Suppressor macrophage treated with lipopolysaccharide for 1 hour (primary cell): ENCODE measurements around the gene FOXO3.
A peak's percentile ranks its signal among the peaks of the same experiment; 100 is the strongest.

Source experiments
- DNase-seq, 3 donors: peaks; one replicate each; pipeline ENCODE4 v3.0.0-alpha.2; 2020 to 2022

The FOXO3 gene

DNA sequence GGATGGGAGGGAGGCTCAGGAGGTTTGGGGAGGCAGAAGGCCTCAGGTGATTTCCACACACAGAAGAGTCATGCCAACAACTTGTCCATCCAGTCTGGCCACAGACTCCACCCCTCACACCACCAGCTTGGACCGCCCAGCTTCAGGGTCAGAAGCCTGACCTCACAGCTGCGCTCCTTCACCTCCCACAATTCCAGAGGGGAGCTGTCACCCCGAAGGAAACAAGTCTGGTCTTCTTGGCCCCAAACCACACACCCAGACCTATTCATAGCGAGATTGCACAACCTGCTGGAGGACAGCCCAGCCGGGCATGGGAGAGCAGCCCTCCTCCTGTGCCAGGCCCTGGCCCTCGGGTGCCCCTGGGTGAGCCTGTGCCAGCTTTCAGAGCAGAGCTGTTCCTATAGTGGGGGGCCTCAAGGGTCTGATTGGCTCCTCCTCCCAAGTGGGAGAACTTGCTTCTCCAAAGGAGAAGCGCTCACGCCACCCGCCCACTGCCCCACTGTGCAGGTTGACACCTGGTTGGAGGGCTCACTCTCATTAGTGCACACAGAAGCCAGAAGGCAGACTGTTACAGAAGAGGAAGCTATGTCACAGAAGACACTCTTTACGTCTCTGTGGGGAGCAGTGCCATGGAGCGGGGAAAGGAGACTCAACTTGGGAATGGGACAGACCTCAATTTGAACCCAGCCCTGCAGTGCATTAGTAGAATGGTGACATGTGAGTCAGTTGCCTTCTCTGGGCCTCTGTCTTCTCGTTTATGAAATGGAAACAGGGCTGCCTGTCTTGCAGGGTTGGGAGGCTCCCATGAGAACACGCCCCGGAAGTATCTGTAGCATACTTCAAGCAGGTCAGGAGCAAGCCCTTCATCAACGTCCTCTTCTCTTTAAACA is 128.8 kb downstream of the FOXO3 start:
- DNase-seq: peak; percentile 52 to 65 (median 64)

DNA sequence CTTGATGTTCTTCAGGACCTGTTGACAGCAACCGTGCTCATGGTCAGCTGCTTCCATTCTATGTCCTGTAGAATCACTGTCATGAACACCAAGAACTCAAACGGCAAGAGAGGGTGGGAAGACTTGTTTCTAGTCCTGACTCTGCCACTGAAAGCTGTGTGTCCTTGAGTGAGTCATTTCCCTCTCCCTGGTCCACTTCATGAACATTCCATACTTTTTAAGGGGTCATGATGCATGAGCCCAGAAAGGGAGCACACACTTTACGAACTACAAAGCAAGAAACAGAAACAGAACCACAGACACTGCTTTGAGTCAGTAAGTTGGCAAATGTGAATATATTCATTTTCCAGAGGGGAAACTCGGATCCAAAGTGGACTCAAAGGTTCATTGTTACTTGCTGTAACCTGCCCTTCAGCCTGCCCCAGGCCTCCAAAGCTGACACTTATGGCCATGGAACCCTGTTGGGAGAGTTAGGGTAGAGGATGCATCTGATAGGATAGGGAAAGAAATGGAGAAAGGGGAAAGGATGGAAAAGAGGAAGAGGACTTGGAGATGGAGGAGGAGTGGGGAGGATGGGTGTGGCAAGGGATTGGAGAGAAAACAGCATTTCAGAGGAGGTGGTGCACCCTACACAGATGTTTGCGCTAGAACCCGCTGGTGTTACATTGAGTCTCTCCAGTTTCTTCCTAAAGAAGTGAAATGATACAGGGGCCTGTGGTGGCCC is 129.8 kb downstream of the FOXO3 start:
- no peak for DNase-seq

DNA sequence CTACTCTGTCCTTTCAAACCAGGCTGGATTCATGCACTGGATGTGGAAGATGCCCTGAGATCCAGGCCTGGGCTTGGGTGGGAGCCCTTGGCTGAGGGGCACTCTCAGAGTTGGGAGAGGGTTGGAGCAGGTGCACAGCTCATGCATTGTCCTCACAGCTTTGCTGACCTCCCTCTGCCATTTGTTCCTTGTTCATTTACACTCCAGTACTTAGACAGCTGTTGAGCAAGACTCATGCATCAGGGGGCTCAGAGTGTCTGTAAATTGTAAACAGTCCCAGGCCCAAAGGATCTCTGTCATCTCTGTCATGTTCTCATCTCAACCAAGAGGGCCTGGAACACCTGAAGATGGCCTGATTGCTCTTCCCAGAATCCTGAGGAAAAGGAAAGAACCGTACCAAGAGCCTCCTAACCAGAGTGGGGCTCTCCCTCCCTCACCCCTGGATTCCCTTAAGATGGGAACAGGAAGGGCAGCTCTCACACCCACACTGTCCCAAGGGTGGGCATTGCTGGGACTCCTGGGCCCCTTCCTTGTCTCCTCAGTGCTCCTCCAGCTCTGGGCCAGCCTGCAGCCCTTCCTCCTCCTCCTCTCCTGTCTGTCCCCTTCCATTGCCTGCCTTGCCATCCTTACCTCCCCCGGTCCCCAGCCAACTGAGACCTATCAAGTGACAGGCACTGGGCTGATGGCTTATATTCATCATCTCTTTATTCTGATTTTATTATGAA is 132.9 kb downstream of the FOXO3 start:
- DNase-seq: no peak

DNA sequence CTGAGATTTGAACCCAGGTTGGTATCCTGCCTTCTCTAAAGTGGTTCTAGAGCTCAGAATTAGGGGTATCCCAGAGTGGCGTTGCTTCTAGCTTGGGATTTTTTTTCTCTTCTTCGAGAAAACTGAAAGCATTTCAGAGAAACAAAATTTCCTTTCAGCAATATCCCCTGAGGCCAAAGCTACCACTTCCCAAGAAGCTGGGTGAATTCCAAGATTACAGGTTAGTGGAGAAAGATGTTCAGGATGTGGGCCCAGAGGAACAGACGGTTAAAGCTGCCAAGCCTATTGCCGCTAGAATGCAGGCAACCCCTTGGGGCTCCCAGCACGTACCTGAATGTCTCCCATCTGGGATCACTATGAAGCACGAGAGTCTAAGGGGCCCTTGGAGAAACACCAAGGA is 134.1 kb downstream of the FOXO3 start:
- no peak for DNase-seq

GRCh38 chr6:108697561-108698161 is 136.9 kb downstream of the FOXO3 start:
- DNase-seq: no peak

GRCh38 chr6:108698593-108699289 is 138.0 kb downstream of the FOXO3 start:
- no peak for DNase-seq

GRCh38 chr6:108699290-108700041 is 138.7 kb downstream of the FOXO3 start:
- DNase-seq: no peak

DNA sequence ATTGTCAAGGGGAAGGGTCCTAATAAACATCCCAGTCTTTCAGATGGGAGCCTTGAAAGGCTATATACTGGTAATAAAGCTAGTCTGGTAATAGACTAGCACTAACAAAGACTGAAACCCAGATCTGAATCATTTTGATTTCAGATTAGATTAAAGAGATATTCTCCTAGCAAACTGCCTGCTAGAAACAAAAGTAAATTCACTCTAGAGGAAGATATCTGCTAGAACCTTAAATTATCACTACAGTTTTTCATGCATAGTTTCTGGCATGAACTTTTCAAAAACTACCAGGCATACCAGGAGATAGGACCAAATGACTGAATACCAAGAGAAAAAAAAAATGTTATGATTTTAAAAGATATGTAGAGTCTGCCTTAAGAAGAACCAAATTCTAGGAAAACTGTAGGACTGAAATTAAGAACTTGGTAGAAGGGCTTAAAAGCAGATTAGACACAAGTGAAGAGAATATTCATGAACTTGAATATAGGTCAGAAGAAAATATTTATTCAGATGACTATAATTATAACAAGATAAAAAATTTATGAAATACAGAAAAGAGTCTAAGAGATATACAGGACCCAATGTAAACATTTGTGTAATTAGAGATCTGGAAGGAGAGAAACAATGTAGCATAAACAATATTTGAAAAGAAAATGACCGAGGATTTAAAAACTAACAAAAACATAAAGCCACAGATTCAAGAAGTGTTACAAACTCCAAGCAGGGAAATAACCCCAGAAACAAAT is 141.6 kb downstream of the FOXO3 start:
- no peak for DNase-seq

DNA sequence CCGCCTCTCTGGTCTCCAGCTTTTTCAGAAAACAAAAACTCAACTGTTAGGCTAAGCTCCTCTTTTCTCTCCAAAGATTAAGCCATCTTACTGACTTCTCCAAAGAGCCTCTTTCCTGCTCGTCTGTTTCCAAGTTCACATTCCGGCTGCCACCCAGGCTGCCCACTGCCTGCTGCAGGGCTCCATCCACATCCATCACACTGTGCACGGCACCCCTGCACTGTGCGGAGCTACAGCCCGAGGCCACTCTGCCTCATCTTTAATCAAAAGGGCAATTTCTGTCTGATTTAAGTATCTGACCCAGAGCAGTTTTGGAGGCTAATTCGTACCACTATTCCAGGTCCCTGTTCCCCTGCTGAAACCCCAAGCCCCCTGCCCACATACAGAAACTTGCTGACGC is 145.9 kb downstream of the FOXO3 start:
- no peak for DNase-seq

DNA sequence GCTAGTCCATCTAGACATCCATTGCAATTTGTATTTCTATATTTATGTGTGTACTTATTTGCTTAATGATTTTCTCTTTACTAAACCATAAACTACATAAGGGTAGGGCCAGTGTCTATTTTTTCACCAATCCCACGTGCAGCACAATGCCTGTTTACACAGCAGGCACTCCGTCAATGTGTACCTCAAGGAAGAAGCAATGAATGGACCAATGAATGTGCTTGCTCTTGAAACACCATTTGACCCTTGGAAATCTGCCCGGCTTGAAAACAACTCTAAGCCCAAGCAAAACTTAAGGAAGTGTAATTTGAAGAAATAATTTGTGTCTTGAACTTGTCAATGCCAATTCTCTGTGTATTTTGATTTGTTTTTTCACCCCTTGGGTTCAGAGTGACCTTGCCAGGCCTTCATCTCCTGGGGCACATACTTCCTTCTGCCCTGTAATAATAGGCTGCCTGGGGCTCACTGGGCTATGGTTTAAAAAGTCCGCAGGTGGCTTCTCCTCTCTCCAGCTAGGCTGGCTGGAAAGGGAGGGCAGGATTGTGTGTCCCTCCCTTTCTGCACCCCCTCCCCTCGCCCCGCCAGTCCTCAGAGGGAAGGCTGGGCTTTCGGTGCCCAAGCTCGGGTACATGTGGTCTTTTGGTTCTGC is 146.7 kb downstream of the FOXO3 start:
- no peak for DNase-seq

- no peak for DNase-seq
These were observed 149.3 kb downstream of the FOXO3 start for GRCh38 chr6:108710030-108710429.

GRCh38 chr6:108710551-108710950 is 149.8 kb downstream of the FOXO3 start:
- DNase-seq: no peak

GRCh38 chr6:108711071-108711470 is 150.4 kb downstream of the FOXO3 start:
- no peak for DNase-seq

DNA sequence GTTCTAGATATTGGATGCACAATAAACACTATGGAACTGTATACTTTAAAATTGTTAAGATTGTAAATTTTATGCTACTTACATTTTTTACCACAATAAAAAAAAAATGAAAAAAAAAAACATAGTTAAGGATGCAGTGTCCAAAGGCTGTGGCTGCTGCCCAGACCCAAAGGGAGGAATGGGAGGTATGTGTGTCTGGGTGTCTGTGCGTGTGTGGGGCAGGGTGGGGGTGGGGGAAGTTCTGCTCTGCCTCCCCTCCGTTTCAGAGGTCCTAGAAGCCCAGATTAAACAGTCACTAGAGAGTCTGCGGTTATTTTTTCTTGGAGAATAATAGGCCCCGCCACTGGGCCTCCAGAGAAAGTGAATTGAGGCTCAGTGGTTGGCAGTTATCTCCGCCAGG is 151.1 kb downstream of the FOXO3 start:
- DNase-seq: no peak

DNA sequence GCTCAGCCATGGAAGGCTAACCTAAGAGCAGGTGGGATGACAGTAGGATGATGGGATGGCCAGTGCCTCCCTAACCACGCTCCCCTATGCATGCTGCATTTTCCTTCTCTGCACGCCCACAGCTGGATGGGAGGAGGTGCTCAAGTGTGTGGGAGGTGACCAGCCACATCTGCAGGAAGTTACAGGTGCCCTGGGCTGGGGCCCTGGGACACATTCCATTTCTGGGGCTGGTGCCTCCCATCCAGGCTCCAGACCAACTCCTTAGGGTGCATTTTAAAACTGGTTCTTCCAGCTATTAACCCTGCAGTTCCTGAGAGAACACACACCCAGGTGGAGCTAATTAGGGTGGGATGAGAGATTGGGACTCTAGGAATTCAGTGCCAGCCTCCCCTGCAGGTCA is 152.2 kb downstream of the FOXO3 start:
- DNase-seq: no peak

GRCh38 chr6:108714101-108714765 is 153.5 kb downstream of the FOXO3 start:
- no peak for DNase-seq

DNA sequence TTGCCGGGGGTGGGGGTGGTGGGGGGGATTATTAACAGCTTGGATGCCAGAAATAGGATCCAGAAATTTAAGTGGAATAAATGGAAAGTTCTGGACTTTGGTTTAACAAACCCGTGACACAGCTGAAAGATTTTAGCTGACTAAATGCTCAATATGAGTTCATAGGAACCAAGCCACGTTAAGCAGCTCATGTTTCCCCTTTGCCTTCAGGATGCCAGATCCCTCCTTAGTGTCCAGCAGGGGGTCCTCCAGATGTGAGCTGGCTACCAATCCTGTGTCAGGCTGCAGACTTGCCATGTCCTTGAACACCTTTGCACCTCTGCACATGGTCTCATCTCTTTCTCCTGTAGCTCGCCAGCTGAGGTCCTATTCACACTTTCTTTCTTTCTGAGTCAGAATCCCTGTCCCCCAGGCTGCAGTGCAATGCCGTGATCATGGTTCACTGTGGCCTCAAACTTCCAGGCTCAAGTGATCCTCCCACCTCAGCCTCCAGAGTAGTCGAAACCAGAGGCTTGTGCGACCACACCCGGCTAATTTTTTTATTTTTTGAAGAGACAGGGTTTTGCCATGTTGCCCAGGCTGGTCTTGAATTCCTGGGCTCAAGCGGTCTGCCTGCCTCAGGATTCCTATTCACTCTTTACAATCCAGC is 154.2 kb downstream of the FOXO3 start:
- DNase-seq: no peak

DNA sequence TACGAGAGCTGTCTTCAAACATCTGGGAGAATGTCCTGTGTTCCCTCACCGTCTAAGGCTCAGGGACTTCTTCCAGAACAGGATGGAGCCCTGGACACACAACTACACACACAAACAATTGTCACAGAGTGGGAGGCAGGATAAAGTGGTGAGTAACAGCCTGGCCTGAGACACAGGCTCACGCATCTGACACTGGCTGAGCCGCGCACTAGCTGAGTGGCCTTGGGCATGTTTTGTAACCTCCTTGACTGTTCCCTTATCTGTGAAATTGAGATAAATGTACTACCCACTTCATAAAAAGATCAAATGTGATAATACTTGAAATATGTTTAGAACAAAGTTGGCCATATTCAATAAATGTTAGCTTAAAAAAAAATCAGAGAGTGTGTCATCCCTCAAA is 155.1 kb downstream of the FOXO3 start:
- DNase-seq: no peak
